Activated gamma-delta T cell treated with anti-CD3 and anti-CD28 coated beads, Interleukin-2, amount 50 U/mL, for 16 hours (primary cell): ENCODE data around the gene EPS8L1.
A peak's percentile ranks its signal among the peaks of the same experiment; 100 is the strongest.

ENCODE experiments used
- DNase-seq: peaks from one replicate; pipeline ENCODE4 v3.0.0-alpha.2; 2020; ENCODE audit warnings: low read depth

The EPS8L1 gene

DNA sequence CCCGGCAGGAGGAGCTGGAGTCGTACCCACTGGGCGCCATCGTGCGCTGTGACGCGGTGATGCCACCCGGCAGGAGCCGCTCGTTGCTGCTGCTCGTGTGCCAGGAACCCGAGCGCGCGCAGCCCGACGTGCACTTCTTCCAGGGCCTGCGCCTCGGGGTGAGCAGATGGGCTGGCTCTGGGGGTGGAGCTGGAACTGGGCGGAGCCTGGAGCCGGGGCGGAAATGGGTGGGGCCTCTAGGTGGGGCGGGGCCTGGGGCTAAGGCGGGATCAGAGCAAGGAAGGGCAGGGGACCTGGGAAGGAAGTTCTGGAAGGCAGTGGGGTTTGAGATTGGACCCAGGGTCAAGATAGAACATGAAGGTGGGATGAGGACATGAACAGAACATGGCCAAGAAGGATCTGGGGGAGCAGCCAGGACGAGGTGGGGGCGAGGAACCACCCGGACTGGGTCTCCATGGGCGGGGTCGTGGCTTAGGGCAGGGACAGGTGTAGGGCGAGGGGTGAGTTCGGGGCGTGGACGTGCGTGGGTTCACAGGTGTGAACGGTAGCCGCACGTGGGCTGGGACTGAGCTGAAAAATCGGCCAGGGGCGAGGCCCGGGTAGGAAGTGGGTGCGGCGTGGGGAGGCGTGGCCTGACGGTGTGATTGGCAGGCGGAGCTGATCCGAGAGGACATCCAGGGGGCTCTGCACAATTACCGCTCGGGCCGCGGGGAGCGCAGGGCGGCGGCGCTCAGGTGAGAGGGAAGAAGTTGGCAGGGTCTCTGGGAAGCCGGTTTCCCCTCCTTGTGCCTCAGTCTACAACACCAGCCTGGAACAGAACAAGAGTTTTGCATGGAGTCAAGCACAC, 4.7 kb downstream of the EPS8L1 start:
- peak; percentile 39 for DNase-seq

GRCh38 chr19:55080968-55081769, 5.5 kb downstream of the EPS8L1 start:
- peak; percentile 82 for DNase-seq

DNA sequence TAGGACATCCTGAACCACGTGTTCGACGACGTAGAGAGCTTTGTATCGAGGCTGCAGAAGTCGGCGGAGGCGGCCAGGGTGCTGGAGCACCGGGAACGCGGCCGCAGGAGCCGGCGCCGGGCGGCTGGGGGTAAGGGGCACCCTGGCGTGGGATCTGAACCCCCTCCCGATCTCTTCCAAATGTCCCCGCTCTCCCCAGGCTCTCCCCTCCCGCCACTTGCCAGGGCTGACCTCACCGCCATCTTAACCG, 6.0 kb downstream of the EPS8L1 start:
- DNase-seq: no peak

GRCh38 chr19:55082020-55082851, 6.6 kb downstream of the EPS8L1 start:
- DNase-seq: no peak

DNA sequence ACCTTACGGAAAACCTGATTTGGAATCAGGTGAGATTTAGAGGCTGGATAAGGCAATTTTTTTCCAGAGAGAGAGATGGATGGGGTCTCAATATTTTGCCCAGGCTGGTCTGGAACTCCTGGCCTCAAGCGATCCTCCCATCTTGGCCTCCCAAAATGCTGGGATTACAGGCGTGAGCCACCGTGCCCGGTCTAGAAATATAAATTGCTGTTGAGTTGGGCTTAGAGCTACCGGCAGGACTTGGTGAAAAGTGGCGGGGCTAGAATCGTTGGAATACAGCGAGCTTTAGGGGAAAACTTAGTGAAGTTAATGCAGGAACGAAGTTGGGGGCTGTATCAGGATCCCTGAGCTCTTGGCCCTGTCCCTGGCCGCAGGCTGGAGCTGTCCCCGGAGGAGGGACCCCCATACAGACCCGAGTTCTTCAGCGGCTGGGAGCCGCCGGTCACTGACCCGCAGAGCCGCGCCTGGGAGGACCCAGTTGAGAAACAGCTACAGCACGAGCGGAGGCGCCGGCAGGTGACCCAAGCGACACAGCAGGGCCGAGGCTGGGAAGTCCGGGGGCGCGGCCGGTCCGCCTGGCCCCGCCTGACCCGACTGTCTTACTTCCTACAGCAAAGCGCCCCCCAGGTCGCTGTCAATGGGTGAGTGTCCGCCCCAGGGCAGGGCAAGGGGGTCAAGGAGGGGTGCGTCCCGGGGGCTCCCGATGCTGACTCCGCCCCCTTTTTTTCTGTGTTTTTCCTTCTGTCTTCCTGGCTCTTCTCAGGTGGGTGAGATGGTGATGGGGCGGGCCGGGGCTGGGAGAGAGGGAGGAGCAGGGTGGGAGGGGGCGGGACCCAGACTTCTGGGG, 7.6 kb downstream of the EPS8L1 start:
- DNase-seq: no peak

- DNase-seq: no peak
Observed at GRCh38 chr19:55084416-55084815, 8.7 kb downstream of the EPS8L1 start.

- DNase-seq: no peak
Observed at GRCh38 chr19:55085923-55086715, 10.4 kb downstream of the EPS8L1 start.

GRCh38 chr19:55086730-55087541, 11.3 kb downstream of the EPS8L1 start:
- no peak for DNase-seq

DNA sequence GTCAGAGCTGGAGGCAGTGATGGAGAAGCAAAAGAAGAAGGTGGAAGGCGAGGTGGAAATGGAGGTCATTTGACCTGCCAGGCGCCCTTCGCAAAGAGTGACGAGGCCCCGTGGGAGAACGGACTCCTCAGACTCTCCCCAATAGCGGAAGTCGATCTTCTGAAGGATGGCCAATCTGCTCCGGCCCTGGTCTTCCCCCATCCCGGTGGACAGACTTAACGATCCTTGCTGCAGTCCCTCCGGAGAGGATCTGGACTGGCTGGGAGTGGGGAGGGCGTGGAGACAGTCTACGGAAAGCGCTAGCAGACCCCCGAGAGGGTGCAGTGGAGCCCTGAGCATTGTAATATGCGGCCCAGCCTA, 11.9 kb downstream of the EPS8L1 start:
- DNase-seq: no peak

GRCh38 chr19:55088021-55088451, 12.4 kb downstream of the EPS8L1 start:
- DNase-seq: no peak

DNA sequence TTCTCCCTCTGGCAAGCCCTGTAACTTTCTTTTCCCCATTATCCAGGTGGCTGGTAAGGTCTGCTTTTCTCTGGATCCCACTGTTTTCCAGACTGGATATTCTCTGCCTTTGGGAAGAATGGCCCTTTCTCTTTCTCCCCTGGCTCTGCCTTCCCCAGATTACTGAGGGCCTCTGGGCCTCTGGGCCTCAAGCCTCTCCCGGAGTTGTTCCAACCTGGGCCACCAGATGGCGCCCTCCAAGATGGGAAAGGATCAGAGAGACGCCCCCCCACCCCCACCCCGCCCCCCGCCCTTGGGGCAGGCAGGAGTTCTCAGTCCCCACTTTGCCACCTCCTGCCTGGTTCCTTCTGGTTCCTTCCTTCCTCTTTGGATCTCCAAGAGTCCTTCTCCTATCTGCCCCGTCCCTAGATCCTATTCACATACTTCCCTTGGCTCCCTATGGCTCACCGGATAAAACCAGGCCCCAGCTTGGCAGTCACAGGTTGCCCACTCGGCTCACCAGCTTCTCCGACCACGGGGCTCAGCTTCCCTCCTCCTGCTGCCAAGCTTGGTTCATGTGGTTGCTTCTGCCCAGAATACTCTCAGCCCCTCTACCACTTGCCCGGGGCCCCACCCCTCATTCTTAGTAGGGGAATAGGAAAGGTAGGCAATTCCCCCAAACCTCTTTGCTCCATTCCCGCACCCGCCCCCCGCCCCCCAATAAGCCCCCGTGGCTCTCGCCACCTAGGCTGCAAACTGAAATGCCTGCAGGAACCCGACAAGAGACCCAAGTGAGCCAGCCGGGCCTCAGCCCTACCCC, 13.1 kb downstream of the EPS8L1 start:
- DNase-seq: peak; percentile 77

GRCh38 chr19:55089342-55089944, 13.8 kb downstream of the EPS8L1 start:
- no peak for DNase-seq

DNA sequence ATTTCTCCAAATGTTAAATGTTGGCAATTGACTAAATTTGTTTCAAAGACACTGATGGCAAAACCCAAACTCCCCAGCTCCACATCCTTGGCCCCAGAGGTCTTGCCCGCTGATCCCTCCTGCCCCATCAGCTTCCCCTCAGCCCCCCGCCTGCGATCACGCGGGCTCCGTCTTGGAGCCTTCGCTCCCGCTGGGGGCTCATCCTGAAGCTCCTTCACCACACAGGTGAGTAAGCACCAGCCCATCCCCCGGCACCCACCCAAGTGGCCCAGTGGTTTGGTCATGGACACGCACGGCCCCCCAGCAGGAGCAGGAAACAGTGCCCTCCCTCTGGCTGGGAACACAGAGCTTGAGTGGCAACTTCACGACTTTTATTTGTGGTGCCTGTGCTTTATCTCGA, 14.9 kb downstream of the EPS8L1 start:
- no peak for DNase-seq

DNA sequence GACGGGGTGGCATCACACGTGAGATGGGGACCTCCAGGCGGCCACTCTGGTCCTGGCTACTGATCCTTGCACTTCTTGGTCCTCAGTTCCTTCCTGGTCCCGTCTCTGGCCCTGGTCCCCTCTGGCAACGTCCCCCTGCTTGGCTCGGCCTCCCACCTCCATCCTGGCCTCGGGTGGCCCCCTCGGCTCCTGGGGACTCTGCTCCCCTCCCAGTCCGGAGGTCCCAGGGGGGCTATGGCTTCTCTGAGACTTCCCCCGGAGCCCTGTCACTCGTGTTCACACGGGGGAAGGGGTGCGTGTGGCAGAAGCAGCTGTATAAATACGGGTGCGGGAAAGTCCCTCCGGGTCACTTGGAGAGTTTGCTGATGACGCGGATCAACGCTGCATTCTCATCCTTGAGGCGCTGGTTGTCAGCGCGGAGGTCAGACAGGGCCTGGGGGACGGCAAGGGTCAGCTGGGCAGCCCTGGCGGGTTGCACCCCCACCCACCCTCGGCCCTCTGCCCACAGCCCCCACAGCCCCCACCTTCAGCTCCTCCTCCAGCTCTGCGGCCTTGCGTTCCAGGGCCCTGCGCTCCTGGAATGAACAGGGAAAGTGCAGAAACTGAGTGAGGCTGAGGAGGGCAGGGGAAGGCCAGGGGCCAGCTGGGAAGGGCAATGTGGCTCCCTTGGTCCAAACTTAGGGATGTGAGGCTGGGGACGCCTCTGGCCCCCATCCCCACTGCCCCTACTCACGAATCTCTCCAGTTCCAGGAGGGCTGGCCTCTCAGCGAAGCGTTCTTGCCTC, 15.6 kb downstream of the EPS8L1 start:
- no peak for DNase-seq

GRCh38 chr19:55091955-55092354, 16.3 kb downstream of the EPS8L1 start:
- DNase-seq: no peak

DNA sequence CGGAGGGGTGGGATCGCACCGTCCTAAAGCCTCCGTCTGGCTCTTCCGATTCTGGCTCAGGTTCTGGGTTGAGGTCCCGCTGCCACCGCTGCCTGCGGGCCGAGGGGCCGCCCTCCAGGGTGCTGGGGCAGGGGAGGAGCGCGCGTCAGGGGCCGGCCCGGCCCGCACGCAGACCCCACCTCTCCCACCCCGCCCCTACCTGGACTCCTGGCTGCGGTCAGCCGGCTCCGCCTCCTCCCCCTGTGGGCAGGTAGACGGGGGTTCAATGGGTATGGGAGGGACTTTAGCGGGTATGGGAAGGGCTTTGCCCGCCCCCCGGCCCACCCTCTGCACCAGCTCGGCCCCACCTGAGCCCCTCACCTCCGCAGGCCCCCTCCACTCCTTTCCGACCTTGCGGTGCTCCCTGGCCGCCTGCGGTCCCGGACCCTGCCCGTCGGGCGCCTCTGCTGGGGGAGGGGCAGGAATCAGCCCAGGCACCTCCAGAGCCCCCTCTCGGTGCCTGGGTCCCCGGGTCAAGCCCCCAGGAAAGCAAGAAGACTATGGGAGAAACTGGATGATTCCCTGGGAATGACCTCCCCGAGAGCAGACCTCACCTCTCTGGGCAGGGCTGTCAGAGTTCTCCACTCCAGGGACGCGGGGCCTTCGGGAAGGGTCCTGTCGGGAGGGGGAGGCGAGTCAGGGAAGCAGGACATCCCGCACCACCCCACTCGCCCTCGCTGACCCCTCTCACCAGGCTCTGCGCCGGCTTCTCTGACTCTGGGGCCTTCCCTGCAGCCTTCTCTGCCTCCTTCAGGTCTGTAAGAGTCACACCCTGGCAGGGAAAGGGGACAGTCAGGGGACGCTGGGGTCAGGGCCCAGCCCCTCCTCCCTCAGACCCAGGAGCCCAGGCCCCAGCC, 17.0 kb downstream of the EPS8L1 start:
- DNase-seq: no peak
